ENCODE measurements around the gene NRDE2.

NRDE2 gene, protein sequence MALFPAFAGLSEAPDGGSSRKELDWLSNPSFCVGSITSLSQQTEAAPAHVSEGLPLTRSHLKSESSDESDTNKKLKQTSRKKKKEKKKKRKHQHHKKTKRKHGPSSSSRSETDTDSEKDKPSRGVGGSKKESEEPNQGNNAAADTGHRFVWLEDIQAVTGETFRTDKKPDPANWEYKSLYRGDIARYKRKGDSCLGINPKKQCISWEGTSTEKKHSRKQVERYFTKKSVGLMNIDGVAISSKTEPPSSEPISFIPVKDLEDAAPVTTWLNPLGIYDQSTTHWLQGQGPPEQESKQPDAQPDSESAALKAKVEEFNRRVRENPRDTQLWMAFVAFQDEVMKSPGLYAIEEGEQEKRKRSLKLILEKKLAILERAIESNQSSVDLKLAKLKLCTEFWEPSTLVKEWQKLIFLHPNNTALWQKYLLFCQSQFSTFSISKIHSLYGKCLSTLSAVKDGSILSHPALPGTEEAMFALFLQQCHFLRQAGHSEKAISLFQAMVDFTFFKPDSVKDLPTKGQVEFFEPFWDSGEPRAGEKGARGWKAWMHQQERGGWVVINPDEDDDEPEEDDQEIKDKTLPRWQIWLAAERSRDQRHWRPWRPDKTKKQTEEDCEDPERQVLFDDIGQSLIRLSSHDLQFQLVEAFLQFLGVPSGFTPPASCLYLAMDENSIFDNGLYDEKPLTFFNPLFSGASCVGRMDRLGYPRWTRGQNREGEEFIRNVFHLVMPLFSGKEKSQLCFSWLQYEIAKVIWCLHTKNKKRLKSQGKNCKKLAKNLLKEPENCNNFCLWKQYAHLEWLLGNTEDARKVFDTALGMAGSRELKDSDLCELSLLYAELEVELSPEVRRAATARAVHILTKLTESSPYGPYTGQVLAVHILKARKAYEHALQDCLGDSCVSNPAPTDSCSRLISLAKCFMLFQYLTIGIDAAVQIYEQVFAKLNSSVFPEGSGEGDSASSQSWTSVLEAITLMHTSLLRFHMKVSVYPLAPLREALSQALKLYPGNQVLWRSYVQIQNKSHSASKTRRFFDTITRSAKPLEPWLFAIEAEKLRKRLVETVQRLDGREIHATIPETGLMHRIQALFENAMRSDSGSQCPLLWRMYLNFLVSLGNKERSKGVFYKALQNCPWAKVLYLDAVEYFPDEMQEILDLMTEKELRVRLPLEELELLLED

GRCh38 chr14:90331497-90332270, at the start of gene NRDE2:
Gene NRDE2 (minus strand): TSS chr14:90331941. CDS start chr14:90331904, 37 bp downstream.
- DNase-seq = peak; percentile 98

DNA sequence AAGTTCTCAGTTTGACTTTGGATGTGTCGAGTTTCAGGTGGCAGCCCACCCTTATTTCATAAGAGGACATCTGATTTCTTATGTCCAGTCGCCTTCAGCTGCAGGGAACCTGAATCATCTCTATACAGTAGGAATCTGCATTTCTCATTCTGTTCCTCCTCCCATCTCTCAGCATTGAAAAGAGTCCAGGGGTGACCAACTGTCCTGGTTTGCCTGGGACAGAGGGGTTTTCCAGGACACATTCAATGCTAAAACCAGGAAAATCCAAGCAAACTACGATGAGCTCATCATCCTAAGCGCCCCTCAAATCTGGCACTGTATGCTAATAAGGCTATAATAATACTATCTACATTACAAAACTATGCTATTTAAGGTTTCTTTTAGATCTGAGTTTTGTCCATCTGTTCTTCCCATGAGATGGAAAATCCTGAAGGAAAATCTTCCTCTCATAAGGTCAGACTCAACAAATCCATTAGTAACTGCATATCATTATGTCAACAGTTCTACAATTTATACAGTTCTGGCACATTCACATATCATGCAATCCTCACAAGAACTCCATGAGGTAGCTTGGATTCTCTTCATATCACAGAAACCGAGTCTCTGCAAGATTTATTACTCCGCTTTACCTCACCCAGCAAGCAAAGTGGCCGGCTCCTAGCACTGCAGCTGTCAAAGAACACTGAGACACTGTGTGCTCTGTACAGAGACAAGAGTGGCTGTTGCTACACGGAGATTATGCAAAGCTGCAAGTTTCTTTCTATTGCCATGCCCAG, 49.5 kb upstream of the NRDE2 start:
- DNase-seq = no peak

DNA sequence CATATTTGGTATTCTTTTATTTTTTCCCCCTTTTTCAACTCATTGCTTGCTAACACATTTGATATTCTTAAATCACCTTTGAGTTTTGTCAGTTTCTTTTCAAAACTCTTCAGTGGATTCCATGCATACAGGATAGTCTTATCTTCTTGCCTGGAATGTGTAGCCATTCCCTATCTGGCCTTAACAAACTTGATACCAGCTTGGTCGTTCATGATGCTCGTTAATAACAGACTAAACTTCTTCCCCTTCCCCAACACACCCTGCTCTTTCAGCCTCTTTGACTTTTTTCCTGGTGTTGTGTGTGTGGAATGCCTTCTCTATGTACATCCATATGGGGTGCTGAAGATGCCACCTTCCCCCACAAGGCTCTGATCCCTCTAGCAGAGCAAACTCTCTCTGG, 47.4 kb upstream of the NRDE2 start:
- no peak for DNase-seq

- DNase-seq = no peak
Measured at GRCh38 chr14:90378249-90378648, 46.5 kb upstream of the NRDE2 start.

DNA sequence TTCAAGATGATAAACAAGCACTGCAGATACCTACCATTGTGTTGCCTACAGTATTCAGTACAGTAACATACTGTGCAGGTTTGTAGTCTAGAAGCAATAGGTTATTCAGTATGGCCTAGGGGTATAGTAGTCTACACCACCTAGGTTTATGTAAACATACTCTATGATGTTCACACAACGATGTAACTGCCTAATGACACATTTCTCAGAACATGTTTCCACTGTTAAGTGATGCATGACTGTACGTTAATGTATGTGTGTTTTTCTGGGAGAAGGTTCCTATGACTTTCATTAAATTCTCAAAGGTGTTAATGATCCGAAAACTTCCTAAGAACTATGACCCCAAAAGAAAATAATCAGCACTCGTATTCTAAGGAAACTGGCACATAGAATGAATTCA, 44.2 kb upstream of the NRDE2 start:
- DNase-seq = no peak

DNA sequence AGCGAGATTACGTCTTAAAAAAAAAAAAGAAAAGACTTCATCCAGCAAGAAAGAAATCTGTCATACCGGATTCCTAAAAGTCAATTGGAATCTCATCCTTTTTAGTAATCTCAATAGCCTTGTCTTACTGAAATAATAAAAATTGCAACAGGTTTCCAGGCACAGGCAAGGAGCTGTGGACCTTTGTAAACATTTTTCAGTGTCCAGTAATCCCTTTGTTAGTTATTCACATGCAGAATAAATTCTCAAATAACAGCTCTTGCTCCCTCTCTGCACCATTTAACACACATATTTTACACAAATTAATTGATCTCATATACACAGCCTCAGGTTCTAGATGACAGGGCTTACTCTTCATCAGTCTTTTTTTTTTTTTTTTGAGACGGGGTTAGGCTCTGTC, 43.1 kb upstream of the NRDE2 start:
- no peak for DNase-seq

- no peak for DNase-seq
Measured at GRCh38 chr14:90373887-90374286, 42.1 kb upstream of the NRDE2 start.

GRCh38 chr14:90368946-90369721, 37.4 kb upstream of the NRDE2 start:
- peak; percentile 13 for DNase-seq

- no peak for DNase-seq
Measured at GRCh38 chr14:90362558-90362896, 30.8 kb upstream of the NRDE2 start.

- no peak for DNase-seq
Measured at GRCh38 chr14:90361865-90362557, 30.3 kb upstream of the NRDE2 start.

- DNase-seq = no peak
Measured at GRCh38 chr14:90358359-90358758, 26.6 kb upstream of the NRDE2 start.

DNA sequence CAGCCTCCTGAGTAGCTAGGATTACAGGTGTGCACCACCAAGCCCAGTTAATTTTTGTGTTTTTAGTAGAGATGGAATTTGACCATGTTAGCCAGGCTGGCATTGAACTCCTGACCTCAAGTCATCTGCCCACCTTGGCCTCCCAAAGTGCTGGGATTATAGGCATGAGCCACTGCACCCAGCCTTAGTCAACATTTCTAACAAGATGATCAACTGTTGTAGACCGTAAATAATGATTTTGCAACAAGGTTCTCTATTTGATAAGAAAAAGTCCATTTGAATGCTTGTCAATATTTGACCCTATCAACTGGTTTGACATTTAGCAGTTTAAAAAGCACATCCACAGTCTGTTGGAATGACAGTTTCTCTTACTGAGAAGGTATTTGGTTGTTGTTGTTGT, 25.2 kb upstream of the NRDE2 start:
- DNase-seq = no peak

GRCh38 chr14:90355540-90356518, 24.1 kb upstream of the NRDE2 start:
- no peak for DNase-seq

DNA sequence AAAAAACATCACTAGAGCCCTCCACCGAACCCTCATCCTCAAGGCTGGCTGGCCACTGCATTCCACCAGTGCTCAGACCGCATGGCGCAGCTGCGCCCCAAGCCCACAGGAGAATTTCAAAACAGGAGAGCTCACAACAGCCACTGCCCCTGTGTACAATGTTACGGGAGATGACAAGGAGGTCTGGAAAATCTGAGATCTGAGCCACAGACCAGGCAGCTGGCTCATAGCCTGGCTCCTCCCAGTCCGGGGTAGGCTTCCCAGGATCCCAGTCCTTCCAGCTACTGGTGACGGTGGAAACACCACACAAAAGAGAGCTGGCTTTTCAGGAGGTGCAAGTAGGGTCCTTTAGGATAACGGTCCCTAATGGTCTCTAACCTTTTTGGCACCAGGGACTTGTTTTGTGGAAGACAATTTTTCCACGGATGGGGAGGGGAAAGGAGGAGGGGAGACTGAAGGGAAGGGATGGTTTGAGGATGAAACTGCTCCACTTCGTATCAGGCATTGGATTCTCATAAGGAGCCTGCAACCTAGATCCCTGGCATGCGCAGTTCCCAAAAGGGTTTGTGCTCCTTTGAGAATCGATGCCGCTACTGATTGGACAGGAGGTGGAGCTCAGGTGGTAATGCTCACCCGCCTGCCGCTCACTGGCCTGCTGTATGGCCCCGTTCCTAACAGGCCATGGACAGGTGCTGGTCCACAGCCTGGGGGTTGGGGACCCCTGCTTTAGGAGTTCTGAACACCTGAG, 23.0 kb upstream of the NRDE2 start:
- DNase-seq = no peak

DNA sequence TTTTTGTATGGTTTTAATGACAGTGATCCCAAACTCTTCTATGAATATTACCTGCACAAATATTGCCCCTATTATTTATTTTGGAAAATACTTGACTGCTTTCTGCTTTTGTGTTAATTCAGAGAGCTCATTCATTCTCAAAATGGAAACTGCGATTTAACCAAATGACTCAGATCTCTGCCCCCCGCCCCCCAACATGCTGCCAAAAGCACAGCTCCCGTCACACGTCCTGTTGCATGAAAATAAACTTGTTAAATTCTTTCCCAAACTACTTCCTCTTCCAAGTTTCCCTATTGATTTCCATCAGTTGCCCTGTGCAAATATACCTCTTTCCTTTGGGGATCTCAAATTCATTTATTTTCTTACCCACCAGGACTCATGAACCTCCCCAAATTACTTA, 18.0 kb upstream of the NRDE2 start:
- DNase-seq = peak; percentile 40

GRCh38 chr14:90348270-90348669, 16.5 kb upstream of the NRDE2 start:
- no peak for DNase-seq

DNA sequence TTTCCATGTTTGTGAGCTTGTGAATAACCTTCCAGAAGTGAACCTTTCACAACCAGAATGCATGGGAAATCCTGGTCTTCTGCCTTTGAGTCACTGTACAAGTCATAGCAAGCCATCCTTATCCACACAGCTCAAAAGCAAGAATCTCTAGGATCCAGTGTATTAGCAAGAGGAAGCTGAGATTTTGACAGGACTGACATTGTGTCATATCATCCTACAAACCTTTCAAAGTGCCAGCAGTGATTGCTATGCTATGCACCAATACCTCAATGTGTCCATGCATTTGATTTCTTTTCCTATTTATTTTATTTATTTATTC, 13.5 kb upstream of the NRDE2 start:
- DNase-seq = no peak
